ENCODE results near the gene LENEP.

DNA sequence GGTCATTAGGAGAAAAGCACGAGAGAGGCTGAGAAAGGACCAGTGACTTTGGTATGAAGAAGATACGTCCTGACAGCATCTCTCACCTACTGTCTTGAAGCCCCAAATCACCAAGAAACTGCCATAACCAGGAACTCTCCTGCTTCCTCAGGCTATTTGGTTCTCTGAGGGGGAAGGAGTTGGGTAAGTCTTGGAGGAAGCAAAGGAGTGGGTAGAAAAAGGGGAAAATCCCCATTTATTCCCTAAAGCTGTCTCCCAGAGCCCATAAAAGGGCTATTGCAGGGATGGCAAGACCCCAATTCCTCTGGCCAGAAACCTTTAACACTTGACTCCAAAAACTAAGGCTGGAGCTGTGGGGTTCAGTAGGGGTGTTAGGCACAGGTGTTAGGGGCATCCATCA, 35.4 kb upstream of the LENEP start:
- TF ChIP-seq, protein P1, sequence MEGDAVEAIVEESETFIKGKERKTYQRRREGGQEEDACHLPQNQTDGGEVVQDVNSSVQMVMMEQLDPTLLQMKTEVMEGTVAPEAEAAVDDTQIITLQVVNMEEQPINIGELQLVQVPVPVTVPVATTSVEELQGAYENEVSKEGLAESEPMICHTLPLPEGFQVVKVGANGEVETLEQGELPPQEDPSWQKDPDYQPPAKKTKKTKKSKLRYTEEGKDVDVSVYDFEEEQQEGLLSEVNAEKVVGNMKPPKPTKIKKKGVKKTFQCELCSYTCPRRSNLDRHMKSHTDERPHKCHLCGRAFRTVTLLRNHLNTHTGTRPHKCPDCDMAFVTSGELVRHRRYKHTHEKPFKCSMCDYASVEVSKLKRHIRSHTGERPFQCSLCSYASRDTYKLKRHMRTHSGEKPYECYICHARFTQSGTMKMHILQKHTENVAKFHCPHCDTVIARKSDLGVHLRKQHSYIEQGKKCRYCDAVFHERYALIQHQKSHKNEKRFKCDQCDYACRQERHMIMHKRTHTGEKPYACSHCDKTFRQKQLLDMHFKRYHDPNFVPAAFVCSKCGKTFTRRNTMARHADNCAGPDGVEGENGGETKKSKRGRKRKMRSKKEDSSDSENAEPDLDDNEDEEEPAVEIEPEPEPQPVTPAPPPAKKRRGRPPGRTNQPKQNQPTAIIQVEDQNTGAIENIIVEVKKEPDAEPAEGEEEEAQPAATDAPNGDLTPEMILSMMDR (conservative IDR thresholded peaks at IDR 0.05; ENCODE audit: low read length): no peak
- no peak for TF ChIP-seq EZH2phosphoT487 (IDR thresholded peaks at IDR 0.05; ENCODE audit: borderline replicate concordance, low read depth, low read length)
